ENCODE results near the gene SWT1. TPM values are rescaled to one million over a fixed set of nuclear protein-coding genes. Genes with fewer than 3 reads are reported as not detected.

Gene SWT1
- total RNA-seq, 2 donors from 2014 or later: 7.3 to 14.3 TPM

GRCh38 chr1:185155600-185156287, 1.2 kb upstream of the SWT1 start:
- Histone ChIP-seq H3K4me3 (peak overlapping the region; percentile 73 to 94), H3K27me3 (replicated peaks; ENCODE audit: insufficient read depth) (no peaks in the 10 kb centered on the region), H3K9me3 (no peaks in the 10 kb centered on the region), H3K27ac (peak overlapping the region; percentile 97 to 98), H3K36me3 (no peaks in the 10 kb centered on the region), H3K4me1 (replicated peaks) (peaks cover 8% of the 10 kb centered on the region)
- 8% methylated on average over 11 of the region's 11 CpGs for WGBS
- TF ChIP-seq CTCF (IDR thresholded peaks at IDR 0.05) (no peak), POLR2A (IDR thresholded peaks at IDR 0.05) (no peak), POLR2AphosphoS5 (IDR thresholded peaks at IDR 0.05) (peak; percentile 5)
- DNase-seq (ENCODE audit: low spot score): no peak
- intact Hi-C loops (cut with DNase I): loop anchor here (5.0 to 10.0 kb wide), 4 partner anchors 108 to 403 kb away; partner anchors contain the start of genes EDEM3 and RNF2

- no peaks in the 10 kb centered on the region for H3K9me3 ChIP-seq
- WGBS: under 1% methylated on average over 30 of the region's 30 CpGs
- no peaks in the 10 kb centered on the region for H3K27me3 ChIP-seq (replicated peaks; ENCODE audit: insufficient read depth)
- intact Hi-C loops (cut with DNase I): loop anchor here (5.0 to 10.0 kb wide), 4 partner anchors 109 to 404 kb away; partner anchors contain the start of genes EDEM3 and RNF2
- H3K36me3 ChIP-seq: no peaks in the 10 kb centered on the region
- H3K27ac ChIP-seq: peak overlapping the region; percentile 97 to 98
- no peak for DNase-seq (ENCODE audit: low spot score)
- no peak for TF ChIP-seq POLR2A (IDR thresholded peaks at IDR 0.05)
- TF ChIP-seq POLR2AphosphoS5 (IDR thresholded peaks at IDR 0.05): no peak
- TF ChIP-seq CTCF (IDR thresholded peaks at IDR 0.05): no peak
- peaks cover 8% of the 10 kb centered on the region for H3K4me1 ChIP-seq (replicated peaks)
- peak overlapping the region; percentile 73 to 94 for H3K4me3 ChIP-seq
Measured at GRCh38 chr1:185156288-185156853, 596 bp upstream of the SWT1 start.

GRCh38 chr1:185157599-185158412, 839 bp downstream of the SWT1 start:
- H3K4me3 ChIP-seq: peak overlapping the region; percentile 73 to 94
- intact Hi-C loops (cut with DNase I): loop anchor here (5.0 to 10.0 kb wide), 4 partner anchors 111 to 406 kb away; partner anchors contain the start of genes EDEM3 and RNF2
- no peaks in the 10 kb centered on the region for H3K9me3 ChIP-seq
- no peaks in the 10 kb centered on the region for H3K36me3 ChIP-seq
- peaks cover 8% of the 10 kb centered on the region for H3K4me1 ChIP-seq (replicated peaks)
- DNase-seq (ENCODE audit: low spot score): peak; percentile 20
- TF ChIP-seq POLR2A (IDR thresholded peaks at IDR 0.05) (no peak), CTCF (IDR thresholded peaks at IDR 0.05) (no peak), POLR2AphosphoS5 (IDR thresholded peaks at IDR 0.05) (peak; percentile 39)
- H3K27me3 ChIP-seq (replicated peaks; ENCODE audit: insufficient read depth): no peaks in the 10 kb centered on the region
- 1% methylated on average over 20 of the region's 20 CpGs for WGBS
- H3K27ac ChIP-seq: peak overlapping the region; percentile 97 to 98

GRCh38 chr1:185158800-185159199, 1.8 kb downstream of the SWT1 start:
- 72% methylated on average over 2 of the region's 2 CpGs for WGBS
- no peak overlapping the region for H3K4me3 ChIP-seq
- intact Hi-C loops (cut with DNase I): loop anchor here (5.0 to 10.0 kb wide), 4 partner anchors 111 to 406 kb away; partner anchors contain the start of genes EDEM3 and RNF2
- no peak for TF ChIP-seq POLR2AphosphoS5 (IDR thresholded peaks at IDR 0.05)
- TF ChIP-seq CTCF (IDR thresholded peaks at IDR 0.05): no peak
- no peak for TF ChIP-seq POLR2A (IDR thresholded peaks at IDR 0.05)
- no peak overlapping the region for H3K27ac ChIP-seq
- H3K9me3 ChIP-seq: no peaks in the 10 kb centered on the region
- no peaks in the 10 kb centered on the region for H3K27me3 ChIP-seq (replicated peaks; ENCODE audit: insufficient read depth)
- DNase-seq (ENCODE audit: low spot score): no peak
- no peaks in the 10 kb centered on the region for H3K36me3 ChIP-seq
- peaks cover 8% of the 10 kb centered on the region for H3K4me1 ChIP-seq (replicated peaks)

Measured in prostate gland (tissue), 2 donors.